SK-N-SH (cell line): ENCODE measurements around the gene SEPTIN10. TPM values are rescaled to one million over a fixed set of nuclear protein-coding genes. Genes with fewer than 3 reads are reported as not detected.

ENCODE experiments used
- CTCF ChIA-PET: fragments of 300-600, 350-600 bp; formaldehyde crosslinking; extraction: SDS; loops from one replicate; lab custom pipeline; 2021; lab: Yijun Ruan, JAX
- POLR2A ChIA-PET: fragments of 350-600 bp; sonication (Branson Sonifier 250); formaldehyde crosslinking; extraction: SDS; loops from one replicate; lab custom pipeline; 2020; ENCODE audit warnings: antibody characterized with exemption, inconsistent platforms; lab: Yijun Ruan, JAX
- DNase-seq: peaks from one replicate; pipeline ENCODE4 v3.0.0; 2012
- H2AFZ ChIP-seq: fragments of 200-600 bp; sonication (generic); 2 replicates; pipeline ENCODE4 v1.8.1; 2016; ENCODE audit warnings: antibody characterized with exemption, mild to moderate bottlenecking, low read depth
- H3F3A ChIP-seq: fragments of 200-600 bp; sonication (generic); replicated peaks from 2 replicates; pipeline ENCODE3; 2016; ENCODE audit warnings: antibody characterized with exemption, mild to moderate bottlenecking; ENCODE audit not compliant: insufficient read depth
- H3K27ac ChIP-seq, 2 experiments: fragments of 200-500 bp in 1 of 2; fragments of 200-600 bp in 1 of 2; sonication (Bioruptor generic) in 1 of 2; sonication (generic), shearing (Covaris generic) in 1 of 2; 2 replicates each; pipeline versions ENCODE4 v1.5.1 to v1.6.1; 2014 to 2016; ENCODE audit warnings: low read depth in 2 of 2, inconsistent platforms in 1 of 2, low read length in 1 of 2, mild to moderate bottlenecking in 1 of 2, mixed read lengths in 1 of 2
- H3K27me3 ChIP-seq: fragments of 200-600 bp; sonication (generic), shearing (Covaris generic); 2 replicates; pipeline ENCODE4 v1.6.1; 2016; ENCODE audit warnings: mixed run types; ENCODE audit not compliant: insufficient read depth
- H3K36me3 ChIP-seq, 2 experiments: fragments of 200-500 bp in 1 of 2; fragments of 200-600 bp in 1 of 2; sonication (Bioruptor generic) in 1 of 2; sonication (generic) in 1 of 2; replicated peaks in 1 of 2; 2 replicates each; pipeline versions ENCODE3 to v1.5.1; 2014 to 2016; ENCODE audit warnings: low read length in 1 of 2, mild to moderate bottlenecking in 1 of 2; ENCODE audit not compliant: insufficient read depth in 2 of 2, control insufficient read depth in 1 of 2
- H3K4me1 ChIP-seq, 2 experiments: fragments of 200-500 bp in 1 of 2; fragments of 200-600 bp in 1 of 2; sonication (Bioruptor generic) in 1 of 2; sonication (generic), shearing (Covaris generic) in 1 of 2; 2 replicates each; pipeline versions ENCODE4 v1.5.1 to v1.6.1; 2014 to 2016; ENCODE audit warnings: low read depth in 1 of 2, low read length in 1 of 2, mixed run types in 1 of 2; ENCODE audit not compliant: insufficient read depth in 2 of 2, control insufficient read depth in 1 of 2
- H3K4me2 ChIP-seq: fragments of 200-600 bp; sonication (generic), shearing (Covaris generic); 2 replicates; pipeline ENCODE4 v1.6.1; 2017; ENCODE audit warnings: mixed run types
- H3K4me3 ChIP-seq, 2 experiments: fragments of 200-500 bp in 1 of 2; fragments of 200-600 bp in 1 of 2; sonication (Bioruptor generic) in 1 of 2; sonication (generic), shearing (Covaris generic) in 1 of 2; 2 replicates each; pipeline versions ENCODE4 v1.5.1 to v1.8.1; 2014 to 2016; ENCODE audit warnings: low read depth in 2 of 2, inconsistent platforms in 1 of 2, low read length in 1 of 2, mild to moderate bottlenecking in 1 of 2, mixed read lengths in 1 of 2, moderate library complexity in 1 of 2
- H3K79me2 ChIP-seq: fragments of 200-600 bp; sonication (generic); 2 replicates; pipeline ENCODE4 v1.8.1; 2017; ENCODE audit warnings: mild to moderate bottlenecking; ENCODE audit not compliant: insufficient read depth
- H3K9ac ChIP-seq: fragments of 200-600 bp; sonication (generic); 2 replicates; pipeline ENCODE4 v1.6.1; 2017; ENCODE audit warnings: mixed run types
- H3K9me2 ChIP-seq: fragments of 200-600 bp; sonication (generic); 2 replicates; pipeline ENCODE4 v1.6.1; 2017; ENCODE audit warnings: mixed run types
- H3K9me3 ChIP-seq: fragments of 200-600 bp; sonication (generic); 2 replicates; pipeline ENCODE4 v1.6.1; 2017; ENCODE audit warnings: mixed run types, mild to moderate bottlenecking, moderate library complexity
- H4K20me1 ChIP-seq: fragments of 200-600 bp; sonication (generic); 2 replicates; pipeline ENCODE4 v1.6.1; 2017; ENCODE audit warnings: mild to moderate bottlenecking, mixed run types; ENCODE audit not compliant: insufficient read depth
- EP300 ChIP-seq, 2 experiments: IDR thresholded peaks; 2 replicates each; pipeline versions ENCODE4 v1.4.0 to v1.6.1; 2012; ENCODE audit warnings: borderline replicate concordance in 1 of 2, low read depth in 1 of 2, low read length in 1 of 2
- FOSL2 ChIP-seq: IDR thresholded peaks from 2 replicates; pipeline ENCODE4 v1.4.0; 2012; ENCODE audit warnings: low read depth, mild to moderate bottlenecking, moderate library complexity, borderline replicate concordance
- FOXM1 ChIP-seq: IDR thresholded peaks from 2 replicates; pipeline ENCODE4 v1.4.0; 2012; ENCODE audit warnings: low read depth, mild to moderate bottlenecking
- GABPA ChIP-seq: IDR thresholded peaks from 2 replicates; pipeline ENCODE4 v1.4.0; 2012; ENCODE audit warnings: low read depth, mild to moderate bottlenecking
- GATA2 ChIP-seq: sonication (generic); formaldehyde crosslinking; IDR thresholded peaks from 2 replicates; pipeline ENCODE4 v1.5.0; 2020; ENCODE audit warnings: mild to moderate bottlenecking, missing genetic modification reagents
- MAX ChIP-seq: IDR thresholded peaks from 2 replicates; pipeline ENCODE4 v1.4.0; 2012; ENCODE audit warnings: low read depth
- MEF2A ChIP-seq: IDR thresholded peaks from 2 replicates; pipeline ENCODE4 v1.4.0; 2012; ENCODE audit warnings: low read depth, borderline replicate concordance
- NFIC ChIP-seq: IDR thresholded peaks from 2 replicates; pipeline ENCODE4 v1.4.0; 2012; ENCODE audit warnings: borderline replicate concordance
- NRF1 ChIP-seq: IDR thresholded peaks from 2 replicates; pipeline ENCODE4 v1.6.1; 2012; ENCODE audit warnings: low read depth, mild to moderate bottlenecking, low read length
- PBX3 ChIP-seq: IDR thresholded peaks from 2 replicates; pipeline ENCODE4; 2012
- POLR2AphosphoS5 ChIP-seq: IDR thresholded peaks from 2 replicates; pipeline ENCODE4 v1.6.1; 2012; ENCODE audit warnings: low read depth, low read length
- RCOR1 ChIP-seq: fragments of 150-350 bp; IDR thresholded peaks from 2 replicates; pipeline ENCODE4 v1.6.1; 2017; ENCODE audit warnings: antibody characterized with exemption, low read length
- REST ChIP-seq: IDR thresholded peaks from 2 replicates; pipeline ENCODE4 v1.6.1; 2012; ENCODE audit warnings: mild to moderate bottlenecking, low read depth, low read length, moderate library complexity
- RXRA ChIP-seq: IDR thresholded peaks from 2 replicates; pipeline ENCODE4 v1.4.0; 2012; ENCODE audit warnings: low read depth, mild to moderate bottlenecking, borderline replicate concordance
- SIN3A ChIP-seq: IDR thresholded peaks from 2 replicates; pipeline ENCODE4 v1.6.1; 2012; ENCODE audit warnings: low read depth, mild to moderate bottlenecking, low read length, moderate library complexity, borderline replicate concordance
- TCF12 ChIP-seq: IDR thresholded peaks from 2 replicates; pipeline ENCODE4 v1.4.0; 2012
- USF1 ChIP-seq: IDR thresholded peaks from 2 replicates; pipeline ENCODE4 v1.4.0; 2012; ENCODE audit warnings: low read depth, borderline replicate concordance
- YY1 ChIP-seq: IDR thresholded peaks from 2 replicates; pipeline ENCODE4 v1.4.0; 2012; ENCODE audit warnings: low read depth, mild to moderate bottlenecking
- WGBS: methylation state at CpG from one replicate; pipeline ENCODE4 v1.1.6; 2017; ENCODE audit warnings: low lambda C conversion rate; 5-methylcytosine and 5-hydroxymethylcytosine counted together
- polyA plus RNA-seq, 3 experiments: library from polyadenylated mRNA; depleted of rRNA; stranded (reverse); fragments of >200 nt; gene quantifications; 2 replicates each; pipeline ENCODE4 v1.2.3, GENCODE V29; 2012

Gene SEPTIN10
- polyA plus RNA-seq, 1 of the 3 experiments (the other 2 are of a cell fraction), result 46.5 TPM

- DNase-seq, result no peak
- Histone ChIP-seq H3K4me1 (peaks cover 7 to 13% of the 10 kb centered on the region in 2 experiments; a peak in 3 of 4 replicates), H4K20me1 (no peaks in the 10 kb centered on the region), H3K9me2 (no peaks in the 10 kb centered on the region), H3K4me3 (no peak overlapping the region), H3K9me3 (no peaks in the 10 kb centered on the region), H3K79me2 (no peaks in the 10 kb centered on the region), H2AFZ (no peak overlapping the region), H3K36me3 (no peaks in the 10 kb centered on the region), H3K27me3 (no peaks in the 10 kb centered on the region), H3K4me2 (no peak overlapping the region), H3K9ac (no peak overlapping the region)
- POLR2A ChIA-PET, result no interaction called here
- CTCF ChIA-PET, result interaction anchor here (2.3 kb wide), 1 partner anchor 17 kb away, joined by 17 read pairs; no protein-coding TSS in a partner anchor
- WGBS, result 69% methylated on average over 4 of the region's 4 CpGs
- TF ChIP-seq NRF1 (no peak), RCOR1 (no peak), TCF12 (no peak), SIN3A (no peak), FOSL2 (no peak), USF1 (no peak), EP300 (IDR thresholded peaks at IDR 0.05; ENCODE audit: borderline replicate concordance in 1 of 2, low read depth in 1 of 2, low read length in 1 of 2) (no peak), RXRA (no peak), REST (no peak), PBX3 (no peak), GABPA (no peak), GATA2 (CRISPR knock-in tag) (no peak), YY1 (no peak), FOXM1 (no peak), MEF2A (no peak), POLR2AphosphoS5 (no peak), MAX (no peak), NFIC (no peak)
- TF ChIP-seq, all 33 proteins: peak for 0
- no peak overlapping the region for H3K27ac ChIP-seq
- no peaks in the 10 kb centered on the region for H3F3A ChIP-seq
Measured at GRCh38 chr2:109493176-109493935, 120.4 kb downstream of the SEPTIN10 start.

Other genes starting within 250 kb of the SEPTIN10 start
- gene SOWAHC, start 398 bp upstream of the SEPTIN10 start, polyA plus RNA-seq (2012; rRNA removed), result 2.4 and 2.9 TPM in 2 replicates
- 7.7 and 9.4 TPM in 2 replicates for gene RGPD5, start 180.3 kb upstream of the SEPTIN10 start, polyA plus RNA-seq (2012; rRNA removed)